ENCODE measurements around the gene BPHL.
A peak's percentile ranks its signal among the peaks of the same experiment; 100 is the strongest.
"Not testable (repeated sequence)": the region's sequence is repeated elsewhere in the genome, so short reads cannot be mapped to it uniquely, and the experiment has no call there.

BPHL gene

DNA sequence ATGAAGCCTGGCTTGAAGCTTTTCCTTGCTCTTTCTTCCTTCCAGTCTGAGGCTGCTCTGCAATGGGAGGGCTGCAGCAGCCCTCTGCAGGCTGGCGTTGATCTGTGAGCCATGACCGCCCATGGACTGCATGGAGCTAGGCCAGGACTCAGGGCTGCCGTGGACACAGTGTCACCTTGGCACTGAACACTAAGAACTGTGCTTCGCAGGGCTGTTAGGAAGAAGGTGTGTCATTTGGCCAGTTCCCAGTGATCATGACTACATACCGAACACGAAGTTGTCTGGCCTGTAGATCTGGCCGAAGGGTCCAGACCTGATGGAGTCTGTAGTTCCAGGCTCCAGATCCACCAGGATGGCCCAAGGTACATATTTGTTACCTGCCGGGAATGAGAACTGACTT is 60.2 kb downstream of the BPHL start:
- not testable (repeated sequence) for DNase-seq (ENCODE audit: low read depth, low spot score)

DNA sequence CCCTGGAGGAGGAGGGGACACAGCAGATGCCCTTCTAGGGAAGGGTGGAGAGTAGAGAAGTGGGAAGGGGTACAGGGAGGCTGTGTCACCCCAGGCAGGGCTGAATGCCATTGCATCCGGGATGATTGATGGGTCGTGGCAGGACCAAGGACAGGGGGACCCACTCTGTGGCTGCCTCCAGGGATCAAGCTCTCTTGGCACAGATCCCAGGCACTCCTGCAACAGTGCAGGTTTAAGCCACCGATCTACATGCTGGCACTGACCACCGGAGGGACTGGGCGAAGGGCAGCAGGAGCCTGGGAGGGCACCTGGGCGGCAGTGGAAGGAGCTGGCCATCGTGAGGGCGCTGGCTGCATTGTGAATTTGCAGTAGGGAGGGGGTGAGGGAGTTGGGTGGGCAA is 61.4 kb downstream of the BPHL start:
- DNase-seq (ENCODE audit: low read depth, low spot score), result not testable (repeated sequence)

DNA sequence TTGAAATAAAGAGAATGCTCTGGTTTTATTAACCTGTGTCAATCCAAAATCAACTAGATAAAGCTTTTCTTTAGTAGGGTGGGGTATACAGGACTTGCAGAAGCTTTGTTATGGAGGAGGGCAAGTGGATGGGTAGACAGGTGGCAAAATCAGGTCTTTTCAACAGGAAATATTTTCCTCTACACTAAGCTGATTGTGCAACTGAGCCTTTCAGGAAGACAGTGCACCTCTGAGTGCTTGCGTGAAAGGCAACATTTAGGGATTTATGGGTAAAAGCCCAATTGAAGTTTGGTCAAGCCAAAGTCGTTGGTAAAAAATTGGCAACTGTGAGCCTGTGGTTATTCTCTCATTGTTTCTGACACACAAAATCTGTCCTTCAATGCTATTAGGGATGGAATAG is 62.6 kb downstream of the BPHL start:
- DNase-seq (ENCODE audit: low read depth, low spot score), result no peak

DNA sequence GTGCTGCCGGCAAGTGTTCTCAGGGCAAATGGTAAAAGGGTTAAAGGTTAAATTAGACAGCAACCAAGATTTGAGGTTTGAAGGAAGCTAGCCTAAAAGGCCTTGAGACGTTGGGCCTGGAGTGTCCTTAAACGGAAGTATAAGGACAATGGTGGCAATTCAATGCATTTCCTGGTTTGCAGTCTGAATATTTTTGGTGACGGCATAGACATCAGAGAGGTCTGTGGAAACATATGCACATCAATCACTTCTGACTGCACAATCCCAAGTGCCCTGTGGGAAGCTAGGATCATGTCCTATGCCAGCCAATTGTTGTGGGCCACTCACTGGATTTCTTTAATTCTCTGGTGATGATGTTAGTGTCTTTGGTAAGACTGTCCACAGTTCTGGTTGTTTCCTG is 64.6 kb downstream of the BPHL start:
- DNase-seq (ENCODE audit: low read depth, low spot score), result no peak

DNA sequence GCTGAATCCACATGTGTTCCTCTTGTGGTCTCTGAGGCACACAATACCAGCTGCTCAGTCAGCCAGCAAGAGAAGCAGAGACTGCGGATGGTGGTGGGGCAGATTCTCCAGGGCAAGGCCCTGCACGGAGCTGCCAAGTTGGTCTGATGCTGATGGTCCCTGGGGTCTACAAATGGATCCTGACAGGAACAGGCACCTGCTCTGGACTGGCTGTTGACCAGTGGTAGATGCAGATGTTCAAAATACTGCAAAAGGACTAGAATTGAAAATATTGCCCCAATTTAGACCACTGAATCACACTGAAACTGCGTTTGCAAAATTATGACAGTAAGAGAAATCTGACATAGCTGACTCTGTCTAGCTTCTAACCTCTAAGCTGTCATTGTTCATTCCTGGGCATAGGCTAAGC is 68.5 kb downstream of the BPHL start:
- DNase-seq (ENCODE audit: low read depth, low spot score), result no peak

DNA sequence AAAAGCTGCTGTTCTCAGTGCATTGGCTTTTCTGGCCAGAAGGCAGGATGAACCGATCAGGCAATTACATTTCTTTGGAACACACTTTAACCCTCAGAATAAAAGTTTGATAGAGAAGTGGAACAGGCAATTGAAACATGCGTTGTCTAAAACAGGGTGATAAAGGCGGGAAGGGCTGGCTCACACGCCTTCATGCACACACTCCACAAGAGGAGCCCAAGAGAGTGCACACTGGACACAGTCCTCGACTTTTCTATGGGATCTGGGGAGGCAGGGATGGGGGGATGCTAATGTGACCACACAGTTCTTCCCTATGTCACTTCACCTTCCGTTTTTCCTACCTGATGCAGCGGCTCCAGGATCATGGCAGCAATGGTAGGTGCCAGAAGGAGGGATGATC is 69.8 kb downstream of the BPHL start:
- no peak for DNase-seq (ENCODE audit: low read depth, low spot score)

DNA sequence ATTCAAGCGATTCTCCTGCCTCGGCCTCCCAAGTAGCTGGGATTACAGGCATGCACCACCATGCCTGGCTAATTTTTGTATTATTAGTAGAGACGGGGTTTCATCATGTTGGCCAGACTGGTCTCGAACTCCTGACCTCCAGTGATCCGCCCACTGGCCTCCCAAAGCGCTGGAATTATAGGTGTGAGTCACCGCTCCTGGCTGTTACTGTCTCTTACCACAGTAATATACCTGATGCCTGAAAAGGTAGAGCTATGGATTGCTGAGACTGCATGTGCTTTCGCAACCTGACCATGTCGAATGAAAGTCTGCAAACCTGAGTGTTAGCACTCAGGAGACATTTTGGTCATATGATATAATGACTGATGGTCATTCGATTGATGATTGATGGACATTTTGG is 70.7 kb downstream of the BPHL start:
- not testable (repeated sequence) for DNase-seq (ENCODE audit: low read depth, low spot score)

DNA sequence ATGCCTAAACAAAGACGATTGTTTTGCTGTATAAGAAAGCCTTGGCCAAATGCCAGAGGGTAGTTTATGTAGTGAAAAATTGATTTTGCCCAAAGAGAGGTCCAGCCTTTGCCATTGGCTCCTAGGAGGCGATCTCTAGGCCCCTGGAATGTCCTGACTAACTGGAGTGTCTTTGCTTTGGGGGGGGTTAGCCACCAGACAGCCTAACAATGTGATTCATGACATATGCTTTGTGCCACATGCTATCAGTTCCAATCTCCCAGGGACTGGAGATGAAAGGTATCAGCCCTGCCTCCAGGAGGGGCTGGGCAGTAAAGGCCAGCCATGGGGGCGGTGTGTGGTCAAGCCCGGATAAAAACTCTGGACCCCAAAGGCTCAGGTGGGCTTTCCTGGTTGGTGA is 71.5 kb downstream of the BPHL start:
- no peak for DNase-seq (ENCODE audit: low read depth, low spot score)

DNA sequence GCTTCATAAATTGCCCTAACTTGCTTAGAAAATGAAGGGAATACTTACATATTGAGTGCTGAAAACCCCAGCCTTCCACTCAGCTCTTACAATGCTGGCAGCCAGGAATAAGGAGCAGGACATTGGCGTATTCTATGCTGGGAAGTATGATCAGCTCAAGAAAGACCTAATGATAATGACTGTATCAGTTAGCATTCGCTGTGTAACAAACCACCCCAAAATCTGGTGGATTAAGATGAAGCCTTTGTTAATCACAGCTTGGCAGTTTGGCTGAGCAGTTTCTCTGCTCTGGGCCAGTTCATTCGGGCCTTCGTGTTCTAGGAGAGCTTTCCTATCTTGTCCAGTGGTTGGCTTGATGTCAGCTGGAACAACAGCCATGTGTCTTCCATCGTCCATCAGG is 72.3 kb downstream of the BPHL start:
- DNase-seq (ENCODE audit: low read depth, low spot score), result no peak

DNA sequence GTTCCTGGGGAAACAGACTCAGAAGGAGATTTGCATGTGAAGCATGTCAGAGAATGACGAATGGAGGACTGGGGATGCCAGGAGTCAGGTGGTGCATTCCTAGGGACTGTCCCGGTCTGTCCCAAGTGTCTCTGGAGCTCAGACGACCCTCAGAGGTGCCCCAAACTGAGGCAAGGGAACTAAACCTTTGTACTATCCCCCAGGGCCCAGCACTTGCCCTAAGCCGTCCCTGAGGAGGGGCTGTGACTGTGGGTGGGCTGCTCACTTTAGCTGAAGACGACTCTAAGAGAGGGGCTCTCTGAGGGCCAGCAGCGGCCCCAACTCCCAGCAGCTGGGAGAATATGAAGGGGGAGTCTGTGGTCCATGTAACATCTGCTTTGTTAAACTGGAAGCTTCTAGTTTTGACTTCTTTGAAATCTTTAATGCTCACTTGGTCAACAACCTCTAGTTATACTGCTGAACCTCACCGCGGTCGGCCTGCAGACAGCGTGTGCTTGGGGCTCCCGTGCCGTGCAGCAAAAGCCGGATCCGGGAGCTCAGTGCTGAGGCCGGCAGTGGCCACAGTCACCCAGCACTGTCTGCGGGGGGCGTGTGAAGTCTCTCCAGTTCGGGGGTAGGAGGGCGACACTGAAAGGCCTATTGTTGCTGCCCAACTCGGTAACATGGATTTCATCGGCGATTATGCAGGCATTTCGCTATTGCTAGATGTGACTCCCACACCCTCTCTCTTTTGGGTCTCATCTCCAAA is 74.8 kb downstream of the BPHL start:
- DNase-seq (ENCODE audit: low read depth, low spot score), result no peak

DNA sequence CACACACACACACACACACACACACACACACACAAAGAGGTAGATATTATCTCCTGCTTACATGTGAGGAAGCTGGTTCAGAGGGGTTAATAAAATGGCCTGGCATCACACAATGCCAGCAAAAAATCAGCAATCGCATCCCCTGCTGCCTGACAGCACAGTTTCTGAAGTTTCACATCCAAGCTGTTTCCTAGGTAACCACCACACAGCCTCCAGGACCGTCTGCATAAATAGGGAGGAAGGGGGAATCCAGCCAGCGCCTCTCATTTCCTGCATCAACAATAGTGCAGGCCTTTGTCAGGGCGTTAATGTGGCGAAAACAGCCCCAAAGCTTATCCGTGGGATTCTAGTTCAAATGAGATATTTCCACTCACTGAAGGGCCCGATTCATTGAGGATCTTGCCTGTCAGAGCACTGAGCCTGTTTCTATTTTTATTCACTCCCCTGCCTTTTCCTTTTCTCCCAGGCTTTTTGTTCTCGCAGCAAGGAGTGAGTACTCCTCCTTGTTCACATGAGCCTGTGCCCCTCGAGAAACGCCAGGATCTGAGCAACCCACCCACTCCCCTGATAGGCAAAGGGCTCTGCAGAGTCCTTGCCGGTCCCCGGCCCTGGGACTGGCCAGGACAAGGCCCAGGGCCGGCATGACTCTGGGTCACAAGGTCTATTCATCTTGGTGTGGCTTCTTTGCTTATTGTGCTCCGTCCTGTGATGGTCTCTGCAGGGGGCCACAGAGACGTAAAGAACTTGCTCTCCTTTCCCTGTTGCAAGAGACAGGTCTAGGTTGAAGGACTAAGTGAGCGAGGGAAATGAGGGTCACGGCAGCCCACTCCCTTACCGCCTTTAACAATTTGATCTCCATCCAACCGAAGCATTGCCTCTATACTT is 76.3 kb downstream of the BPHL start:
- DNase-seq (ENCODE audit: low read depth, low spot score), result peak; percentile 89

DNA sequence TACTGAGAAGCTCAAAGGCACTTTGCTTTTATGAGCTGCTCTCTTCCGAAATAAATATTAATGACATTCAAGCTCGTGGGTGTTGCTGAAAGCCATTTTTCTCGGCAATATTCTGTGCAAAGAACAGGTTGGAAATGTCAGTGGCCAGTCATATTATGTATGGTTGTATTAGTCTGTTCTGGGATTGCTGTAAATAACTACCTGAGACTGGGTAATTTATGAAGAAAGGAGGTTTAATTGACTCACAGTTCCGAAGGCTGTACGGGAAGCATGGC is 76.8 kb downstream of the BPHL start:
- no peak for DNase-seq (ENCODE audit: low read depth, low spot score)

DNA sequence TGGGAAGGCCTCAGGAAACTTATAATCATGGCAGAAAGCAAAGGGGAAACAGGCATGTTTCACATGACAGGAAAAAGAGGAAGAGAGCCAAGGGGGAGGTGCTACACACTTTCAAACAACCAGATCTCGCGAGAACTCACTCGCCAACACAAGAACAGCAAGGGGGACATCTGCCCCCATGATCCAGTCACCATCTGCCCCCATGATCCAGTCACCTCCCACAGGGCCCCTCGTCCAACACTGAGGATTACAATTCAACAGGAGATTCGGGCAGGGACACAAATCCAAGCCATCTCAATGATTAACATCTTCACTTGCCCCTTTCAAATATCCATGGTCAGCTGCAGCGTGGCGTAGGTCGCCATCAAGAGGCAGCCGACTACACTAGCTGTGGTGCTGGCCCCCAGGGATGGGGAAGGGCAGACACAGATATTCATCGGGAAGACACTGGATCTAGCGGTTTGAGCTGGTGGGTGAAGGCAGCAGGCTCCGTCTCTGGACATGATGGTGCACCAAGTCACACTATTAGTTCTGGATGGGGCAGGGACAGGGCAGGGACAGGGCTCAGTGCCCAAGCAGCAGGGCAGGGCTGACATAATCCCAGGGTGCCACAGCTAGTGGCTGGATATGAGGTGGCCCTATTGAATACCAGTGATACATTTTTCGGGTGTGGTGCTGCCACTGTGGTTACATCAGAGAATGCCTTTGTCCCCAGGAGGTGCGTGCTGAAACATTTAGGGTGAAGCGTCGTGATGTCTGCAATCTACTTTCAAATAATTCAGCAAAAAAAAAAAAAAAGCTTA is 77.4 kb downstream of the BPHL start:
- peak; percentile 37 for DNase-seq (ENCODE audit: low read depth, low spot score)

DNA sequence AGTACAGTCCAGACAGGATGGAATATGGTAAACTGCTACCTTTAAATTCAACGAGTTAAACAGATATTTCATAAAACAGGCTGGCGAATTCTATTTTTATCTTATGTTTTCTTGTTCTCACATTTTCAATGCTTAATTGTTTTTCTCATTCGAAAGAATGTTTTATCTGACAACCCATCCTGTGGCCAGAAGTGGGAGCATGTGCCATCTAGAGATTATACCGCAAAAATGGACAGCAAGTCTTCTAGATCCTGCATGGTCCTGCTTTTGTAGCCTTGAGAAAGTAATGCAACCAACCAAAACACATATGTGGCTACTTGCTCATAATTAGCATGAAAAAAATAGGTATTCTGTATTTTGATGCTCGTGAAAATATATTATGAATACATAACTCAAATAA is 78.3 kb downstream of the BPHL start:
- no peak for DNase-seq (ENCODE audit: low read depth, low spot score)

DNA sequence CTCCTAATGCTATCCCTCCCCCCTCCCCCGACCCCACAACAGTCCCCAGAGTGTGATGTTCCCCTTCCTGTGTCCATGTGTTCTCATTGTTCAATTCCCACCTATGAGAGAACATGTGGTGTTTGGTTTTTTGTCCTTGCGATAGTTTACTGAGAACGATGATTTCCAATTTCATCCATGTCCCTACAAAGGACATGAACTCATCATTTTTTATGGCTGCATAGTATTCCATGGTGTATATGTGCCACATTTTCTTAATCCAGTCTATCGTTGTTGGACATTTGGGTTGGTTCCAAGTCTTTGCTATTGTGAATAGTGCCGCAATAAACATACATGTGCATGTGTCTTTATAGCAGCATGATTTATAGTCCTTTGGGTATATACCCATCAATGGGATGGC is 79.2 kb downstream of the BPHL start:
- not testable (repeated sequence) for DNase-seq (ENCODE audit: low read depth, low spot score)

DNA sequence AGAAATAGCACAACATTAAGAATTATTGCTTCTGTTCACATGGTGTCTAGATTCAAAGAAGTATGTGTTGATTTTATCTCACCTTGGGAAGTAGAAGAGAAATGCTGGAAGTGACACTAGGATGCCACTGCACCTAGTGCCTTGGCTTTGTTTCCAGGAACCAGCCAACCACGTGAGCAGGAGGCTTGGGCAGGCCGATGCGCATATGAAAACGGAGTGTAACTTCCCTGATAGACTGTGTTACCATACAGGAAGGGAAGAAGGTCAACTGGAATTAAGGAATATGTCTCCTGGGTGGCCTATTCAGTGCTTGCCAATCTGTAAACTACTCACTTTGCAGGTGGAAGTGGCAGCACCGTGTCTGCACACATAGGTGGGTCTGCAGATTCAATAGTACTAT is 80.9 kb downstream of the BPHL start:
- DNase-seq (ENCODE audit: low read depth, low spot score), result no peak

DNA sequence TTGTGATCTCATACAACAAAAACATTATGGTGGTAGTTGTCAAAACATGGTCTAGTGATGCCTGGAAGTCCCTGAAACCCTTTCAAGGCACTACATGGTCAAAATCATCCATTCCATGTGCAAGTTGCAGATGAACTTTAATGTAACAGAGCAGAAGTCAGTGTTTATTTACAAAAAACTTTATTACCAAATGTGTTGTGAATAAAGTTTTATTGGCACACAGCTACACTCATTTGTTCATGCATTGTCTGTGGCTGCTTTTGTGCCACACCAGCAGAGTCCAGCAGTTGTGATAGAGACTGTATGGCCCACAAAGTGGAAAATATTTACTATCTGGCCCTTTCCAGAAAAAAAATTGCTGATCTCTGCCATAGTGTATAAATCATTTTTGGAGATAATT is 82.2 kb downstream of the BPHL start:
- DNase-seq (ENCODE audit: low read depth, low spot score), result no peak

DNA sequence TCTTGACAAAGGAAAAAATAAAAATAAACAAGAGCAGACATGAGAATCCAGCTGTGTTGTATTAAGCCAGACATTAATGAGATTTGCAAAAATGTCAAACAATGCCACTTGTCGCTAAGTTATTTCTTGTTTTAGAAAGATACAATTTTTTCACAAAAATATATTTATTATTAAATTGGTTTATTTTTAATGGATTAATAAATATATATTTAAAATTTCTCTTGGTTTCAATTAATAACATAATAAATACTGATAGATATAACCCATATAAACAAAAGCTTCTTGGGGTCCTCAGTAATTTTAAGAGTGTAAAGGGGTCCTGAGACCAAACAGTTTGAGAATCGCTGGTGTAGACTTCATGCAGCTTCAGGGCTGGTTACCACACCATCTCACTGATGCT is 82.9 kb downstream of the BPHL start:
- no peak for DNase-seq (ENCODE audit: low read depth, low spot score)
